Measurements from ENCODE around the gene CASQ1.

GRCh38 chr1:160186729-160187128, 3.6 kb upstream of the CASQ1 start:
- no peak for TF ChIP-seq CTCF (IDR thresholded peaks at IDR 0.05)
- TF ChIP-seq POLR2A (IDR thresholded peaks at IDR 0.05): no peak
